Prostate gland (tissue), 2 donors: ENCODE results near the gene KIF18B.

Source experiments
- CTCF ChIP-seq, 4 experiments: fragments of 200-600 bp in 2 of 4; fragments of 450-650 bp in 2 of 4; sonication (generic) in 2 of 4; IDR thresholded peaks; 1 replicate in 3 of 4; 2 replicates in 1 of 4; pipeline ENCODE4 v1.5.1; 2016 to 2019; ENCODE audit warnings: antibody characterized with exemption in 4 of 4, mild to moderate bottlenecking in 2 of 4, moderate library complexity in 2 of 4
- POLR2A ChIP-seq: fragments of 450-650 bp; IDR thresholded peaks from one replicate; pipeline ENCODE4 v1.6.1; 2016; ENCODE audit warnings: antibody characterized with exemption, mild to moderate bottlenecking
- POLR2AphosphoS5 ChIP-seq: sonication (generic); formaldehyde crosslinking; IDR thresholded peaks from one replicate; pipeline ENCODE4 v1.6.1; 2017; ENCODE audit warnings: antibody characterized with exemption

GRCh38 chr17:44919411-44919810, 28.2 kb downstream of the KIF18B start:
- no peak for TF ChIP-seq POLR2A
- no peak for TF ChIP-seq CTCF (IDR thresholded peaks at IDR 0.05)
- TF ChIP-seq POLR2AphosphoS5: no peak
